LNCAP (cell line): ENCODE data around the gene CDK5RAP2.

Source experiments
- TF ChIP-seq, protein P1 (sequence below): fragments of 450-650 bp; IDR thresholded peaks from 2 replicates; pipeline ENCODE4 v1.5.1; 2017; ENCODE audit warnings: mild to moderate bottlenecking

Gene CDK5RAP2

DNA sequence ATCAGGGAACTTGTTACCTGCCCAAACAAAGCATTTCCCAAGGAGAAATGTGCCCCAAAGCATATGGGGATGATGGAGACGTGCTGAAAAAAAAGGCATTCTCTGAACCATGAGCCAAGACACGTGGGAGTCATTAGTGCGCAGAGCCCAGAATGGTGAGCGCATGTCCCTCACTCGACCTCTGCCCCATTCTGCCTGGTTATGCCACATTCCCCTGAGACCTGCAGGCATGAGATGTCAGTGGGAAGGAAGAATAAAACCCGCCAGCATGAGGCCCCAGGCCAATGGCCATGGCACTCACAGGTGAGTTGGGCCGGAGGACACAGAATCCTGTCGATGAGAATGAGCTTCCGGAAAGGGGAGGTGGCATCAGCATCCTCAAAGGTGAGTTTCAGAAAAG lies 228.9 kb downstream of the CDK5RAP2 start:
- TF ChIP-seq, protein P1, sequence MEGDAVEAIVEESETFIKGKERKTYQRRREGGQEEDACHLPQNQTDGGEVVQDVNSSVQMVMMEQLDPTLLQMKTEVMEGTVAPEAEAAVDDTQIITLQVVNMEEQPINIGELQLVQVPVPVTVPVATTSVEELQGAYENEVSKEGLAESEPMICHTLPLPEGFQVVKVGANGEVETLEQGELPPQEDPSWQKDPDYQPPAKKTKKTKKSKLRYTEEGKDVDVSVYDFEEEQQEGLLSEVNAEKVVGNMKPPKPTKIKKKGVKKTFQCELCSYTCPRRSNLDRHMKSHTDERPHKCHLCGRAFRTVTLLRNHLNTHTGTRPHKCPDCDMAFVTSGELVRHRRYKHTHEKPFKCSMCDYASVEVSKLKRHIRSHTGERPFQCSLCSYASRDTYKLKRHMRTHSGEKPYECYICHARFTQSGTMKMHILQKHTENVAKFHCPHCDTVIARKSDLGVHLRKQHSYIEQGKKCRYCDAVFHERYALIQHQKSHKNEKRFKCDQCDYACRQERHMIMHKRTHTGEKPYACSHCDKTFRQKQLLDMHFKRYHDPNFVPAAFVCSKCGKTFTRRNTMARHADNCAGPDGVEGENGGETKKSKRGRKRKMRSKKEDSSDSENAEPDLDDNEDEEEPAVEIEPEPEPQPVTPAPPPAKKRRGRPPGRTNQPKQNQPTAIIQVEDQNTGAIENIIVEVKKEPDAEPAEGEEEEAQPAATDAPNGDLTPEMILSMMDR = no peak

DNA sequence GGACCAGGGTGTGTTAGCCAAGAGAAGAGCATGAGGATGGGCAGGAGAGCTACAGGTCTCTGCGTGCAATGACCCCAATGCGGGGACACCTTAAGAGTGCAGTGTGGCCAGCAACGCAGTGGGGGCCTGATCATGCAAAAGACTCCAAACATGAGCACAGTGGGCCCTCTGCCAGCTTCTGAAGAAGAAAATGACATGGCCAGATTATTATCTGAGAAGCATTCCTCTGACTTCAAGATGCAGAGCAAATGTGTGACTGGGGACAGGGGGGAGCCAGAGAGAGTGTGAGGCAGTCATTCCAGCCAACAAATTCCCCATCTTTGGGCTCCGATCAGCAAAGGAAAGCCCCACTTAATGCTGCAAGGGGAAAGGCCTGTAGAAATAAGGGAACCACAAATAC lies 229.4 kb downstream of the CDK5RAP2 start:
- TF ChIP-seq, protein P1 = no peak

DNA sequence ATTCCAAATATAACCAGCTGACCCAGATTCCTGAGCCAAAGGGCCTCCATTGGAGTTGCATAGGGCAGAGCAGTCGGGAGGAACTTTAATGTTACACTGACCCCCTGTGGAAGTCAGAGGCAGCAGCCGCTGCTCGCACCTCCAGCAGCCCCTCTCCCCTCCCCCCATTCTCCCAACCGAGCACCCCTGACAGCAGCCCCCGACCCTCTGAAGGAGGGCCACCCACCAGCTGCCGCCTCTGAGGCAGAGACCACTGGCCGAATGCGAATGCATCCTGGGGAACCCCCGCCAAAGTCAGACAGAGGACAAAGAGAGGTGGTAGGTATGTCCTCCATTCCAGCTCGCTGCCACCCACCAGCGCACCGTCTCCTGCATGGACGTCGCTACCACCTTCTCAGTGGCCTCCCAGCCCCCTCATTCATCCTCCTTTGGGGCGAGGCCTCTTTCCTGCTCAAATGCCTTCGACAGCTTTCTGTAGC lies 231.0 kb downstream of the CDK5RAP2 start:
- TF ChIP-seq, protein P1 = peak; percentile 82

DNA sequence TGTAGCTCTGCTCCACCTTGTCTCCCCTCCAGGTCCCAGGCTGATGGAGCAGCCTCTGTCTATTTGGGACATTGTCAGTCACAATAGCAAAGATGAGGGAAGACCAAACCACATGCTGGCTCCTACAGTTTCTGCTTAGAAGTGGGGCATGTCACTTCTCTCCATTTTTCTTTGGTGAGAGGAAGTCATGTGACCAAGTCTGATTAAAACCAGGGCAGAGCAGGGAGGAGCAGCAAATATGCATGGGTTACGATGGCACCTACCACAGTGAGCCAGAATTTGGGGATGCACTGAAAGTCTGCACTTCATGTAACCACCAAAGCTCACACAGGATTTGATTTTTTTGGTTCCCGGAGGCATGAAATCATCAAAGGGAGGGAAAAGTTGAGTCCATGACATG lies 234.6 kb downstream of the CDK5RAP2 start:
- TF ChIP-seq, protein P1 = no peak

DNA sequence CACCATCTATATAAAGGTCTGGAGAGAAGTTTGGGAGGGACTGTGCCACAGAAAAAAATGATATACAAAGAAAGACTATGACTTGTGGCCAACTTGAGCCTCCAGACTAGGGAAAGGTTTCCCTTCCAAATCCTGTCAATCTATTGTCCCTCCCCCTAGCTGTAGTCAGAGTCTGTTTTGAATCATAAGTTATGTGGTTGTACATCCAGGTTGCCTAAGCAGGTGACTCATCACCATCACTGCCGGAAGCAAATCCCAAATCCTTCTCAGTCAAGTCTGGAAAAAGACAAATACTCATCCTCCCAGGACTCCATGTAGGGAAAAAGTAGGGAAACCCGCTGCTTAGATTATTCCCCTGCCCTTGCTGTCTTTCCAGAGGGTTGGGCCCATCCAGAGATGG lies 235.7 kb downstream of the CDK5RAP2 start:
- TF ChIP-seq, protein P1 = no peak

DNA sequence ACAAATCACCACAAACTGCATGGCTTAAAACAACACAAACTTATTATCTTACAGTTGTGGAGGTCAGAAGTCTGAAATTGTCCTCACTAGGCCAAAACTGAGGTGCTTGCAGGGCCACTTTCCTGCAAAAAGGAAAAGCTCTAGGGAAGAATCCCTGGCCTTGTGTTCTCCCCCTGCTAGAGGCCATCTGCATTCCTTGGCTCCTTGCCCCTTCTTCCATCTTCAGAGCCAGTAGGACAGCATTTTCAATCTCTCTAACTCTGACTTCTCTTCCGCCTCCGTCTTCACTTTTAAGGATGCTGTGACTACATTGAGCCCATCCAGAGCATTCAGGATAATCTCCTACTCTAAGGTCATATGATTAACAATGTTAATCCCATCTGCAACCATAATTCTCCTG lies 236.6 kb downstream of the CDK5RAP2 start:
- TF ChIP-seq, protein P1 = no peak
